Body of pancreas (tissue), 4 donors: ENCODE results near the gene TSHZ3. TPM values are rescaled to one million over a fixed set of nuclear protein-coding genes. Genes with fewer than 3 reads are reported as not detected.

Experiments
- ATAC-seq: fragments of 150-250 bp; one replicate; pipeline ENCODE4 v1.9.1; 2016
- DNase-seq, 4 donors: peaks; one replicate each; pipeline ENCODE4 v3.0.0-alpha.2; 2019
- H3K27ac ChIP-seq, 4 donors: fragments of 200-600 bp; sonication (generic); 1 replicate in 3 of 4; 2 replicates in 1 of 4; pipeline versions ENCODE4 v1.5.1 to v1.6.1; 2016 to 2019; ENCODE audit warnings: mild to moderate bottlenecking in 1 of 4, mixed read lengths in 1 of 4, moderate library complexity in 1 of 4
- H3K27me3 ChIP-seq, 2 donors: fragments of 200-600 bp; sonication (generic); one replicate each; pipeline ENCODE4 v1.6.0; 2016; ENCODE audit warnings: mild to moderate bottlenecking in 1 of 2
- H3K36me3 ChIP-seq, 2 donors: fragments of 200-600 bp; sonication (generic); replicated peaks in 1 of 2; 2 replicates each; pipeline ENCODE4 v1.5.1; 2016; ENCODE audit warnings: low read depth in 2 of 2; ENCODE audit not compliant: insufficient read depth in 1 of 2
- H3K4me1 ChIP-seq: fragments of 200-600 bp; sonication (generic); one replicate; pipeline ENCODE4 v1.6.0; 2016
- H3K4me3 ChIP-seq, 2 donors: fragments of 200-600 bp; sonication (generic); 1 replicate in 1 of 2; 2 replicates in 1 of 2; pipeline ENCODE4 v1.5.1; 2016 to 2019
- H3K9me3 ChIP-seq, 3 donors: fragments of 200-600 bp; sonication (generic); 1 replicate in 2 of 3; 2 replicates in 1 of 3; pipeline ENCODE4 v1.5.1; 2016
- CTCF ChIP-seq, 7 experiments: fragments of 450-650 bp in 4 of 7; fragments of 200-600 bp in 3 of 7; sonication (generic) in 3 of 7; IDR thresholded peaks; one replicate each; pipeline ENCODE4 v1.5.1; 2016 to 2019; ENCODE audit warnings: antibody characterized with exemption in 7 of 7
- POLR2A ChIP-seq, 3 donors: fragments of 450-650 bp; IDR thresholded peaks; one replicate each; pipeline ENCODE4 v1.6.1; 2016; ENCODE audit warnings: antibody characterized with exemption in 3 of 3, mild to moderate bottlenecking in 2 of 3
- WGBS, 2 donors: methylation state at CpG; one replicate each; pipeline ENCODE4 v1.1.5; 2017; 5-methylcytosine and 5-hydroxymethylcytosine counted together
- intact Hi-C: fragments of 100-400 bp; cut with DNase I; formaldehyde crosslinking; loops from one replicate; pipeline ENCODE4 v1.15.1; 2023
- total RNA-seq, 2 donors: library from RNA; depleted of rRNA; stranded (reverse); fragments of >200 nt; gene quantifications; one replicate each; pipeline ENCODE4 v1.1.0, GENCODE V29; 2016

The TSHZ3 gene
- total RNA-seq, 2 donors from 2014 or later, result 1.3 to 3.0 TPM

DNA sequence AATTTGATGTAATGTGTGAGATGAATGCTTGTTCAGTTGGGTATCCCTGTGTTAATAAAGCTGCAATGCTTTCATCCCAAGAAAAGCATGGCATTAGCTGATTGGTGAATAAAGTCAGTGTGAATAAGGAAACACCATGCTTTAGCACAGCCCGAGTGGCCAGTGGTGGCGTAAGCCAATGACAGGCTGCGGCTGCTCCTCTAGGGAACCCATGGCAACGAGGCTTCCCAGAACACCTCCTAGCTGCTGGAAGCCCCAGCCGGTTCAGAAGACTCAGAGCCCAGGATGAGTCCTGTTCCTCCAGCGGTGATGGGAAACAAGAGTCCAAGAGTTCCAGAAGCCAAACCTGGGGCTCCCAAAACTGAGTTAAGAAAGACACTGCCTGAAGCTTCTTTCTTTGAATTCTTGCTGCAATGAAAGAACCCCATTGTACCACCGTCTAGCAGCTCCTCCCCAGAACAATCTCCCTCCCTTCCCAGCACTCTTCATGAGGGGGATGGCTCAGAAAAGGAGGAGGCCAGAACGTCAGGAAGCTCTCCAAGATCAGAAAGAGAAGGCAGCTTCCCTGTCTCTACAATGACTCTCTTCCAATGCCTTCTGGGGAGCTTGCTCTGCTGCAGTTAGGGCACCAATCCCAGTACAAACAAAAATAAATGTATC is 58.2 kb downstream of the TSHZ3 start:
- TF ChIP-seq POLR2A (IDR thresholded peaks at IDR 0.05), result no peak
- H3K27me3 ChIP-seq, result no peaks in the 10 kb centered on the region
- H3K4me1 ChIP-seq, result no peaks in the 10 kb centered on the region
- H3K36me3 ChIP-seq, result no peaks in the 10 kb centered on the region
- DNase-seq (peak in 1 of 4 donors; percentile 22), ATAC-seq (no peak)
- intact Hi-C loops, result no loop called here
- no peaks in the 10 kb centered on the region for H3K9me3 ChIP-seq
- H3K4me3 ChIP-seq, result no peak overlapping the region
- 71 to 74% methylated on average over 8 of the region's 8 CpGs for WGBS, 2 donors
- no peak overlapping the region for H3K27ac ChIP-seq

GRCh38 chr19:31289976-31290375 is 59.3 kb downstream of the TSHZ3 start:
- no peaks in the 10 kb centered on the region for H3K36me3 ChIP-seq
- H3K9me3 ChIP-seq, result no peaks in the 10 kb centered on the region
- intact Hi-C loops, result no loop called here
- no peak for TF ChIP-seq CTCF (IDR thresholded peaks at IDR 0.05)
- TF ChIP-seq POLR2A (IDR thresholded peaks at IDR 0.05), result no peak
- H3K27me3 ChIP-seq, result no peaks in the 10 kb centered on the region
- ATAC-seq (no peak), DNase-seq (no peak)
- no peak overlapping the region for H3K27ac ChIP-seq
- 74 to 78% methylated on average over 3 to 4 of the region's 4 CpGs for WGBS, 2 donors
- H3K4me3 ChIP-seq, result no peak overlapping the region
- no peaks in the 10 kb centered on the region for H3K4me1 ChIP-seq

DNA sequence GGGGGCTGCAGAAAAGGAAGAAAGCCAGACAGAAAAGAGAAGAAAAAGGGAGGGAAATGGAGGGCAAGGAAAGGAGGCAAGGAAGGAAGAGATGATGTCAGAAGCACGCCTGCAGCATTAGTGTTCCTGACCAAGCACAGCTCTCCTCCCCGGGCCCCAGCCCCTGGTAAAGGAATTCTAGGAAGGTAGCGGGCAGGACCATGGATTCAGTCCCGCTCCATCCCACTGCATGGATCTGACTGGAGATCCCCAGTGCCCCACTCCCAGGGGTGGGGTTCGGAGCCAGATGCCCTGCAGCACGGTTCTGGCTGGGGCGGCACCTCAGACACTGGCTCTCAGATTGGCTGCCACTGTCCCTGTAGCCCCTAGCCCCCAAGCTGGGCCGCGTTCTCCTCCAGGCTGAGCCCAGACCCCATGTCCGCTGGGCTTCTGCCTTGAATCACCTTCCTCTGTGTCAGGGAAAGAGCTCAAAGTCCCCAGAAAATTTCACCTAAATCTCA is 59.8 kb downstream of the TSHZ3 start:
- Histone ChIP-seq H3K4me3 (no peak overlapping the region), H3K27me3 (no peaks in the 10 kb centered on the region), H3K9me3 (no peaks in the 10 kb centered on the region), H3K4me1 (no peaks in the 10 kb centered on the region), H3K36me3 (no peaks in the 10 kb centered on the region), H3K27ac (no peak overlapping the region)
- no peak for TF ChIP-seq CTCF (IDR thresholded peaks at IDR 0.05)
- no peak for TF ChIP-seq POLR2A (IDR thresholded peaks at IDR 0.05)
- WGBS, 2 donors, result 90% methylated on average over 10 of the region's 10 CpGs
- no peak for DNase-seq
- intact Hi-C loops, result no loop called here
- no peak for ATAC-seq

DNA sequence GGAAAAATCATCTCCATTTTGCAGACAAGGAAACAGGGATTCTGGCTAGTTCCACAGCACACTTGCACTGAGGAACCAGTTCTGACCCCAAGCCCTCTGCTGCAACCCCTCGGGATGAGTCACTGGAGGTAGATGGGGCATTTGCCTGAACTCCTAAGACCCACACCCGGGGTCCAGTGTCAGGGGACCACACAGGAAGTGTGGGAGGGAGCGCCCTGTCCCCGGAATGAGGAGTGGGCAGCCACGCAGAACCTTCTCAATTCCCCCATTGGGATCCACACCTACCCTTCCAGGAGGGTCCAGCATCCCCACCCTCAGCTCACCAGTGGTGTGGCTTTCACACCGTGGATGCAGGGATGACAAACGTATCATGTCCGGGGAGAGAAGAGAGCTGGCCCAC is 62.7 kb downstream of the TSHZ3 start:
- no peak for TF ChIP-seq CTCF (IDR thresholded peaks at IDR 0.05)
- TF ChIP-seq POLR2A (IDR thresholded peaks at IDR 0.05), result no peak
- no peaks in the 10 kb centered on the region for H3K9me3 ChIP-seq
- ATAC-seq (no peak), DNase-seq (no peak)
- intact Hi-C loops, result no loop called here
- no peaks in the 10 kb centered on the region for H3K36me3 ChIP-seq
- no peak overlapping the region for H3K4me3 ChIP-seq
- H3K27me3 ChIP-seq, result no peaks in the 10 kb centered on the region
- no peak overlapping the region for H3K27ac ChIP-seq
- 82% methylated on average over 8 of the region's 8 CpGs for WGBS, 2 donors
- no peaks in the 10 kb centered on the region for H3K4me1 ChIP-seq

DNA sequence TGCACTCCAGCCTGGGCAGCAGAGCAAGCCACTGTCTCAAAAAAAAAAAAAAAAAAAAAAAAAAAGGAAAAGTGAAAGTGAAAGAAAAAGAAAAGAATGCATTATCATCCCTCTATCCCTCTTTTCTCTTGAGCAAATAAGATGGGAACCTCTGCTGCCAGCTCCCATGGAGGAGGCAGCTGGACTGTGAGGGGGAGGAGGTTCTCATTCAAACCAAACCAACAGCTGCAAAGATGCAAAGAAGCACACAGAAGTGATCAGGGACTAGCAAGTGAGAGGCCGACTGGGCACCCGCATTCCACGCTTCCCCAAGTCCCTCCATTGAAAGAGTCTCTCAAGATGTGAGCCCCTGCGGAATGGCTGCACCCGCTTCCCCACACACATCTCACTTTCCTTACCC is 63.5 kb downstream of the TSHZ3 start:
- H3K27ac ChIP-seq, result no peak overlapping the region
- ATAC-seq (no peak), DNase-seq (no peak)
- H3K27me3 ChIP-seq, result no peaks in the 10 kb centered on the region
- no peaks in the 10 kb centered on the region for H3K36me3 ChIP-seq
- intact Hi-C loops, result no loop called here
- WGBS, 2 donors, result 84 to 90% methylated on average over 5 of the region's 5 CpGs
- no peaks in the 10 kb centered on the region for H3K4me1 ChIP-seq
- no peaks in the 10 kb centered on the region for H3K9me3 ChIP-seq
- H3K4me3 ChIP-seq, result no peak overlapping the region
- TF ChIP-seq POLR2A (IDR thresholded peaks at IDR 0.05), result no peak
- no peak for TF ChIP-seq CTCF (IDR thresholded peaks at IDR 0.05)
